ENCODE measurements around the gene GPRIN1.

Gene GPRIN1

GRCh38 chr5:176643491-176644219, 33.7 kb upstream of the GPRIN1 start:
- DNase-seq (ENCODE audit: low read depth in 3 of 3, low spot score in 1 of 3) = no peak

- no peak for DNase-seq (ENCODE audit: low read depth in 3 of 3, low spot score in 1 of 3)
These were observed 32.9 kb upstream of the GPRIN1 start for GRCh38 chr5:176642675-176643490.

- no peak for DNase-seq (ENCODE audit: low read depth in 3 of 3, low spot score in 1 of 3)
These were observed 30.7 kb upstream of the GPRIN1 start for GRCh38 chr5:176640616-176641015.

GRCh38 chr5:176639981-176640380, 30.0 kb upstream of the GPRIN1 start:
- DNase-seq (ENCODE audit: low read depth in 3 of 3, low spot score in 1 of 3) = no peak

GRCh38 chr5:176639208-176639607, 29.3 kb upstream of the GPRIN1 start:
- DNase-seq (ENCODE audit: low read depth in 3 of 3, low spot score in 1 of 3) = no peak

- no peak for DNase-seq (ENCODE audit: low read depth in 3 of 3, low spot score in 1 of 3)
These were observed 28.5 kb upstream of the GPRIN1 start for GRCh38 chr5:176638437-176638836.

GRCh38 chr5:176637556-176637955, 27.6 kb upstream of the GPRIN1 start:
- DNase-seq (ENCODE audit: low read depth in 3 of 3, low spot score in 1 of 3) = no peak

DNA sequence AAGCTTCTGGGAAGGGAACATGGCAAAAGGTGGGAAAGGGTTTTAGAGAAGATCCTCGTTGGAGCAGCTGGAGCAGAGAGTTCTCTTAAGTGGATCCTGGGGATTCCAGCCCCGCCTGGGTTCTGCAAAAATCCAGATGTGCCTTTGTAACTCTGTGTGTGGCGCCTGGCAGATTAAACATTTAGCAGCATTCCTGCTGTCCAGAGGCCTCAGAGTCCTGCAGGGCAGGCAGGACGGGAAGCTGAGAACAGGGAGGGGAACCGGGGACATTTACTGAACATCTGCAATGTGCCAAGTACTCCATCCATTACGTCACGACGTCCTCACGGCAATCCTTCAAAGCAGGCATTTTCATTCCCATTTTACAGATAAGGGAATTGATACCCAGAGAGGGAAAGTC, 26.5 kb upstream of the GPRIN1 start:
- DNase-seq (ENCODE audit: low read depth in 3 of 3, low spot score in 1 of 3) = no peak

- no peak for DNase-seq (ENCODE audit: low read depth in 3 of 3, low spot score in 1 of 3)
These were observed 23.6 kb upstream of the GPRIN1 start for GRCh38 chr5:176633598-176633997.

DNA sequence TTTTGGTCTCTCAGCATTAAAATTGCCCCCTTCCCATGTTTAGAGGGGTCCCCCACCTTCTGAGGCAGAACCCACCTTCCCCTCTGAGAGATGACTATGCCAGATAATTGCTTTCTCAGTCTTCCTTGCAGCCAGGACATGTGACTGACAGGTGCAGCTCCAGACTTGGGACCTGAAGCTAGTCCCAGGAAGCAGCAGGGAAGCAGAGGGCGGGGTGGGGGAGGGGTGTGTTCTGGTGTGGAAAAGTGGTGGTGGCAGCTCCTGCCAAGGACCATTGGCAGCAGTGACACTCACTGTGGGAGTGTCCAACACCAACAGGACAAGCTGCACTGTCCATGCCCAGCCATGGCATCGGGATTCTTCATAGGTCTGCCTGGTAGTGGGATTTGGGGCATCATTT, 22.8 kb upstream of the GPRIN1 start:
- no peak for DNase-seq (ENCODE audit: low read depth in 3 of 3, low spot score in 1 of 3)

DNA sequence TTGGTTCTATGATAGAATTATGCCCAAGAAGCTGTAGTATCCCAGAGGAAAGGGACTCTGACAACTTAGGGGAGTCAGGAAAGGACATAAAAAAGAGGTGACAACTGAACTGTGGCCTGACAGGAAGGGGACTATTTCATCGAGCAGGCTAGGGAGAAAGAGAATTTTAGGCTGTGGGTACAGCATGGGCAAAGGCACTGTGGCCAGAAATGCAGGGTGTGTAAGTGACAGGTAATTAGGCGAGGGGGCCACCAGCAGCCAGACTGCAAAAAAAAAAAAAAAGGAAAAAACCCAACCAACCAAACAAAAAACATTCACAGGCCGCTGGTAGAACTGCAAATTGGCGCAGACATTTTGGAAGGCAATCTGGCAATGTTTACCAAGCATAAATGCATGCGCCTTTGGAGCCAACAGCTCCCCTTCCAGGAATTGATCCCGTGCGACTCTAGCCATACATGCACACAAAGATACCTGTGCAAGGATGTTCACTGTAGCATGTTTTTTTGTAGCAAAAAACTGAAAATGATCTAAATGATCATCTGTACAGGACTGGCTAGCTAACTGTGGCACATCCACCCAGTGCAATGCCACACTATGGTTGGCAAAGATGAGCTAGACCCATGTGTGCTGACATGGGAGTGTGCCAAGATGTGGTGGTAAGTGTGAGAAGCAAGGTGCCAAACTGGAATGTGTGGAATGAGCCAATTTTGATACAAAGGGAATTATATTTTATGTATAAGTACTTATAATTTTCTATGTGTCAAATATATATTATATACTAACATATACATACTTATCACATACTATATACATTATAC, 21.6 kb upstream of the GPRIN1 start:
- no peak for DNase-seq (ENCODE audit: low read depth in 3 of 3, low spot score in 1 of 3)

DNA sequence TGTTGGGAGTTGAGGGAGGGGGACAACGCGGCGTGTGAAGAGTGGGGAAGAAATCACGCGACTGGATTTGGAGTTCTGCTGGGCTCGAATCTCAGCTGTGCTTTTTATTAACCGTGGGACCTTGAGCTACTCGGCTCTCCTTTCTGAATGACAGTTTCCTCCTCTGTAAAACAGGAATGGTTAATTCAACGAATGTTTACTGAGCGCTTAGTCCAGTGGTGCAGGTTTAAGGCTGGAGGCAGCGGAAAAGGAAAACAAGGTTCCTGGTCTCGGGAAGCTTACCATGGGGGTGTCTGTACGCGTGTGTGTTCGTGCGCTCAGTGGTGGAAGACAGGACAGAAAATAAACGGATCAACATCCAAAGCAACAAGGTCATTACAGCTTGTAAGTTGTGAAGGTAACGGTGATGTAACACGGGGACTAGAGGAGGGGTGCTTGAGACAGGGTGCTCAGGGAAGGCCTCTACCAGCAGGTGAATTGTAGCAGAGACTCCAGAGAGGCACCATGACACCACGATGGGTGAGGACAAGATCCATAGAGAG, 20.8 kb upstream of the GPRIN1 start:
- no peak for DNase-seq (ENCODE audit: low read depth in 3 of 3, low spot score in 1 of 3)

DNA sequence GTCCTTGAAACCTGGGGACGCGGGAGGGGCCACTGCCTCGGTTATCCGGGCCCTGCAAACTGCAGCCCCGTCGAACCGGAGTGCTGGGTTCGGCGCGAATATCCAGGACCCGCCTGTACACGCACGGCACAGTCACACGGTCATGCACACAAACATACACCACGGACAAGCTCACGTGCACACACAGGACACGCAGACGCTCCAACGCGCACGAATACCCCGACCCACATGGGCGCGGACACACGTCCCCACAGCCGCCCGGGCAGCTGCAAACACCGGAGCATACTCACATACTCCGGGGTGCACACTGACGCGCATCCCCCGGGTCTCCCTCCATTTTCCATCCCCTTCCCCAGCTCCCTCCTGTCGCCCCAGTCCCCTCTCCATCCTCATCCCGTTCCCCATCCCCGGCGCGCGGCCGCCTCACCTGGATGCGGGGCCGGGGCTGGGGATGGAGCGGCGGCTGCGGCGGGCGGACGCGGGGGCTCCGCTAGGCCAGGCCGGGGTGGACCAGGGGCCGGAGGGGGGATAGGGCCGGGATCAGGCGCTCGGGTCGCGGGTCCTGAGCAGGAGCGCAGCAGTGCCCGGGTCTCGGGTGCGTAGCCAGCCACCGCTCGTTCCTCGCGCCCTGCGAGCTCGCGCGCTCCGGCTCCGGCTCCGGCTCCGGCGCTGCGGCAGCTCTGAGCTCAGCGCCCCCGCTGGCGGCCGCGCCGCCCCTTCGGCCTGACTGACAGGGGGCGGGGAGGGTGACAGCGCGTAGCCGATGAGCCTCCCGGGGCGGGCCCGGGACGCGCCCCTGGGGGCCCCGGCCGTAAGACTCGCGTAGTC, 20.1 kb upstream of the GPRIN1 start, which contains the start of the genes EIF4E1B and SNCB:
TSS of gene EIF4E1B (plus strand) at position 823 of the 828 bp plus-strand sequence. CDS start 12,113 bp downstream, outside the sequence.
TSS of gene SNCB (minus strand) at position 682 of the 828 bp plus-strand sequence. CDS start 880 bp downstream, outside the sequence.
- no peak for DNase-seq (ENCODE audit: low read depth in 3 of 3, low spot score in 1 of 3)

GRCh38 chr5:176629317-176629852, 19.4 kb upstream of the GPRIN1 start:
- DNase-seq (ENCODE audit: low read depth in 3 of 3, low spot score in 1 of 3) = no peak

GRCh38 chr5:176628406-176629228, 18.7 kb upstream of the GPRIN1 start:
- no peak for DNase-seq (ENCODE audit: low read depth in 3 of 3, low spot score in 1 of 3)

DNA sequence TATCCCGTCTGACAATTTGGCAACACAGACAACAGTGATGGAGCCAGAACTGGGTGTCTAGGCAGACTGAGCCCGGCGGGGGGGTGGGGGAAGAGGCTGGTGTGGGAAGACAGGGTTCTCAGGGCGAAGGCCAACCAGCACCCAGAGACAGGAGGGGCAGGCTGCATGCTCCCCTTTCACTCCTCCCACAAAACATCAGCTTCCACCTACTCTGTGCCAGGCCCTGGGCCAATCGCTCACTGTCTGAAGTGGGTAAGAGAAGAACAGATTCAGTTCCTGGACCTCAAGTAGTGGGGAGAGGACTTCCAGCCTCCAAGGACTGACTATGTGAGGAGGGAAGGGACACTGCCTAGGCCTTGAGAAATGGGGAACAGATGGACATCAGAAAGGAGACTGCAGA, 17.6 kb upstream of the GPRIN1 start:
- no peak for DNase-seq (ENCODE audit: low read depth in 3 of 3, low spot score in 1 of 3)

DNA sequence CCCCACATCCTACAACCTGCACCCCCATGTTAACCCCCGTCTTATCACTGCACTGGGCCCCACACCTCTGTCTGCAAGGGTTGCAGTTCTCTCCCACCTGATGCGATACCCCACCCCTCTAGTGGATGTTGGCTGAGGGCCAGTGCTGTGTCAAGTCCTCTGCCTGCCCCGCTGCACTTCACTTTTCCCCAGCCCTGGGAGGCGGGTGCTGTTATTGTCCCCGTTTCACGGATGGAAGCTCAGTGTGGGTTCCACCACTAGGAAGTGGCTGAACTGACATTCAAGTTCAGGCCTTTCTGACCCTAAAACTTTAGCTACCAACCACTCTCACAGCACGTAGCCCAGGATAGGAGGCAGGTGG, 16.9 kb upstream of the GPRIN1 start:
- DNase-seq (ENCODE audit: low read depth in 3 of 3, low spot score in 1 of 3) = no peak

GRCh38 chr5:176625966-176626875, 16.3 kb upstream of the GPRIN1 start:
- DNase-seq (ENCODE audit: low read depth in 3 of 3, low spot score in 1 of 3) = no peak

Measured in stimulated activated CD4-positive, alpha-beta T cell treated with anti-CD3 and anti-CD28 coated beads, TNF-alpha, amount 100 ng/mL, for 1 hour (primary cell).